Stimulated activated naive CD4-positive, alpha-beta T cell treated with Interleukin-2 at 50 U/mL for 16 hours (primary cell): ENCODE measurements around the gene ZBTB45.
"Not testable (repeated sequence)": the region's sequence is repeated elsewhere in the genome, so short reads cannot be mapped to it uniquely, and the experiment has no call there.

Experiments used
- DNase-seq: peaks from one replicate; lab custom pipeline; 2025; lab: John Stamatoyannopoulos, UW

Gene ZBTB45

DNA sequence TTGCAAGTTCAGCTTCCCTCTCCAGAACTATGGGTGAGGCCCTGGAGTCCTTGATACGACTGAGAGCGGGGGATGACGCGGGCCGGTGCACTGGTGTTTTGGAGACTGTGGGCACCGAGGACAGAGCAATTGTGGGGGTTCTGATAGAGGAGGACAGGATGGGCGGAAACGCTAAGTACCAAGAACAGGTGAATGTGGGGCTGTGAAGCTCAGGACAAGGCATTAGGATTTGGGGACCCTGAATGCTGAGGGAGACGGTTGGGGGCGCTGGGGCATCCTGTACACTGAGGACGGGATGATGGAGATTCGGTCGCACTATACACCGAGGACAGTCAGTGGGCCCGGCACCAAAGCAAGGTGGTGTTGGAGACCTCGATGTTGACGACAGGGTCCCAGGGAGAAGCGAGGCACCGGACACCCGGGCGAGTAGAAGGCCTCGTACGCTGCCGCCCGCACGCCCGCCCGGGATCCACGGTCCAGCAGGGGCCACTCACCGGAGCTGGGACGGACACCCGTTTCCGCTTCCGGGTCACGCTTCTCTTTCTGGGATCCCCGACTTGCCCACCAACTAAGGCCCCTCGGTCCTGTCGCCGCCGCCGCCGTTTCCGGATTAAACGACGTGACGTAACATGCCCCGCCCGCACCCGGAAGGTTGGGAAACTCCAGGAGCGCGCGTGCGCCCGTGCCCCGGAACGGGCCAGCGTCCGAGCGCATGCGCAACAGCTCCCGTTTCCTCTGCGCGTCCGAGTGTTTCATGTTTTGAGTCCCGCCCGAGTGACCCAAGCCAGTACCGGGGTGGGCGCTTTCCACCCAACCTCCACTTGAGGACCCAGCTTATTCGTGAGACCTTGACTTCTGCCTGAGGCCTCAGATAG lies 35.1 kb upstream of the ZBTB45 start, which contains the start of gene CHMP2A:
Gene CHMP2A, minus strand, starts transcription at position 612 of the 875 bp plus-strand sequence. CDS start 893 bp downstream, outside the sequence.
- no peak for DNase-seq

- no peak for DNase-seq
These were observed 34.3 kb upstream of the ZBTB45 start for GRCh38 chr19:58553799-58554493.

- DNase-seq = no peak
These were observed 33.0 kb upstream of the ZBTB45 start for GRCh38 chr19:58552655-58553054.

- DNase-seq = no peak
These were observed 32.2 kb upstream of the ZBTB45 start for GRCh38 chr19:58551577-58552471.

- no peak for DNase-seq
These were observed 31.5 kb upstream of the ZBTB45 start for GRCh38 chr19:58551123-58551497.

- DNase-seq = no peak
These were observed 30.9 kb upstream of the ZBTB45 start for GRCh38 chr19:58550362-58551122.

GRCh38 chr19:58549664-58550361 lies 30.2 kb upstream of the ZBTB45 start:
- no peak for DNase-seq

DNA sequence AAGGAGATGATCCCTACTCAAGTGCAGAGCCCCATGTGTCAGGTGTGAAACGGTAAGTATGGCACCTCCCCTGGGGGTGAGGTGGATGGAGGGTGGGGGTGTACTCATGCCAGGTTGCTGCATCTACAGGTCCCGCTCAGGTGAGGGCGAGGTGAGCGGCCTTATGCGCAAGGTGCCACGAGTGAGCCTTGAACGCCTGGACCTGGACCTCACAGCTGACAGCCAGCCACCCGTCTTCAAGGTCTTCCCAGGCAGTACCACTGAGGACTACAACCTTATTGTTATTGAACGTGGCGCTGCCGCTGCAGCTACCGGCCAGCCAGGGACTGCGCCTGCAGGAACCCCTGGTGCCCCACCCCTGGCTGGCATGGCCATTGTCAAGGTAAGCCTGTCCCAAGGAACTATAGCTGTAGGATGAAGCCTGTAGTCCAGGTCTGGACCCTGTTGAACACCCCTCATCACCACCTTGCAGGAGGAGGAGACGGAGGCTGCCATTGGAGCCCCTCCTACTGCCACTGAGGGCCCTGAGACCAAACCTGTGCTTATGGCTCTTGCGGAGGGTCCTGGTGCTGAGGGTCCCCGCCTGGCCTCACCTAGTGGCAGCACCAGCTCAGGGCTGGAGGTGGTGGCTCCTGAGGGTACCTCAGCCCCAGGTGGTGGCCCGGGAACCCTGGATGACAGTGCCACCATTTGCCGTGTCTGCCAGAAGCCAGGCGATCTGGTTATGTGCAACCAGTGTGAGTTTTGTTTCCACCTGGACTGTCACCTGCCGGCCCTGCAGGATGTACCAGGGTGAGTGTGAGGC lies 29.5 kb upstream of the ZBTB45 start:
- no peak for DNase-seq

- DNase-seq = no peak
These were observed 28.0 kb upstream of the ZBTB45 start for GRCh38 chr19:58547323-58548312.

- DNase-seq = no peak
These were observed 26.5 kb upstream of the ZBTB45 start for GRCh38 chr19:58546019-58546530.

DNA sequence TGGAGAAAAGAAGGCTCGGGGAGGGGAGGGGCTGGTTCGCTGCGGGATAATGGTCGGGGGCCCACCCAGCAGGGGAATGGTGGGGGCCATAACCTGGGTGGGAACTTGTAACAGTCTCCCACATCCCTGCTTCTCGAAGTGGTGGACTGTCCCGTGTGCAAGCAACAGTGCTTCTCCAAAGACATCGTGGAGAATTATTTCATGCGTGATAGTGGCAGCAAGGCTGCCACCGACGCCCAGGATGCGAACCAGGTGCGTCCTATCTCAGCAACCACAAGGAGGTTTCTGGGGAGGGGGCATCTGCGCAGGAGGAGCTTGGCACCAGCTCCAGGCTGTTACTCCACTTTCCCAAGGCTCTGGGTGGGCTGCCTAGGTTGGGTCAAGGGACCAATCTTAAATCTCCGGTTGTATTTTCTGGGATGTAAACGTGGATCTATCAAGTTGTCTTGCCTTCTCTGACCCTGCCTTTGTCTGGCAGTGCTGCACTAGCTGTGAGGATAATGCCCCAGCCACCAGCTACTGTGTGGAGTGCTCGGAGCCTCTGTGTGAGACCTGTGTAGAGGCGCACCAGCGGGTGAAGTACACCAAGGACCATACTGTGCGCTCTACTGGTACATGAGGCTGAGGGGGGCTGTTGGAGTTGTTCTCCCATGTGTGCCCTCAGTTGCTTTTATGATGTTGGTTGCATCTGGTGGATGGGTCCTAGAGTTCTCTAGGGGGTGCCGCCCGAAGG lies 25.8 kb upstream of the ZBTB45 start:
- no peak for DNase-seq

- DNase-seq = no peak
These were observed 25.1 kb upstream of the ZBTB45 start for GRCh38 chr19:58544591-58545285.

- DNase-seq = no peak
These were observed 24.4 kb upstream of the ZBTB45 start, which contains the start of gene TRIM28 for GRCh38 chr19:58543826-58544590. TSS of gene TRIM28 (plus strand) at chr19:58544064. CDS start at chr19:58544758, 694 bp downstream.

DNA sequence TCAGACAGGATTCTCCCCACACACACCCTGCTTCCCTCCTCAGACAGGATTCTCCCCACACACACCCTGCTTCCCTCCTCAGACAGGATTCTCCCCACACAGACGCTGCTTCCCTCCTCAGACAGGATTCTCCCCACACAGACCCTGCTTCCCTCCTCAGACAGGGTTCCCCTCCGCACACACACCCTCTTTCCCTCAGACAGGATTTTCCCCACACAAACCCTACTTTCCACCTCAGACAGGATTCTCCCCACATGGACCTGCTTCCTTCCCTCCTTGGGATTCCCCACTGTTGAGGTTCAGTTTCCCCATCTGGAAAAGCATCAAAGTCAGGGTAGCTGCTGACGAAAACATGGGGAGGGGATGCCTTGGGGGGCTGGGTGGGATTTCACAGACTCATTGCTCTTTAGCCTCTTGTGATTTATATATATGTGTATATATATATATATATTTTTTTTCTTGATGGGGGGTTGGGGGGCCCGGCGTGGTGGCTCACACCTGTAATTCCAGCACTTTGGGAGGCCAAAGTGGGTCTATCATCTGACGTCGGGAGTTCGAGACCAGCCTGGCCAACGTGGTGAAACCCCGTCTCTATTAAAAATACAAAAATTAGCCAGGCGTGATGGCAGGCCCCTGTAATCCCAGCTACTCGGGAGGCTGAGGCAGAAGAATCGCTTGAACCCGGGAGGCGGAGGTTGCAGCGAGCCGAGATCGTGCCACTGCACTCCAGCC lies 23.2 kb upstream of the ZBTB45 start:
- not testable (repeated sequence) for DNase-seq

DNA sequence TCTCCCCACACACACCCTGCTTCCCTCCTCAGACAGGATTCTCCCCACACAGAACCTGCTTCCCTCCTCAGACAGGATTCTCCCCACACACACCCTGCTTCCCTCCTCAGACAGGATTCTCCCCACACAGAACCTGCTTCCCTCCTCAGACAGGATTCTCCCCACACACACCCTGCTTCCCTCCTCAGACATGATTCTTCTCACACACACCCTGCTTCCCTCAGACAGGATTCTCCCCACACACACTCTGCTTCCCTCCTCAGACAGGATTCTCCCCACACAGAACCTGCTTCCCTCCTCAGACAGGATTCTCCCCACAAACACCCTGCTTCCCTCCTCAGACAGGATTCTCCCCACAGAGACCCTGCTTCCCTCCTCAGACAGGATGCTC lies 19.6 kb upstream of the ZBTB45 start:
- not testable (repeated sequence) for DNase-seq
